Chondrocyte (in vitro differentiated cells): ENCODE measurements around the gene PCNX1. TPM values are rescaled to one million over a fixed set of nuclear protein-coding genes. Genes with fewer than 3 reads are reported as not detected.
"Not testable (repeated sequence)": the region's sequence is repeated elsewhere in the genome, so short reads cannot be mapped to it uniquely, and the experiment has no call there.

Source experiments
- DNase-seq: peaks from one replicate; pipeline ENCODE4 v3.0.0; 2021; ENCODE audit warnings: mixed read lengths, low spot score
- H3K27ac Mint-ChIP-seq: one replicate; pipeline ENCODE4 v1.8.0; 2021; ENCODE audit warnings: mild to moderate bottlenecking, moderate library complexity, mixed read lengths; ENCODE audit not compliant: unreplicated experiment
- H3K27me3 Mint-ChIP-seq: 2 replicates; pipeline ENCODE4 v1.8.0; 2021; ENCODE audit warnings: low read depth, mixed read lengths
- H3K36me3 Mint-ChIP-seq: 2 replicates; pipeline ENCODE4 v1.8.0; 2021; ENCODE audit warnings: low read depth, mixed read lengths
- H3K4me1 Mint-ChIP-seq: 2 replicates; pipeline ENCODE4 v1.8.0; 2021; ENCODE audit warnings: low read depth, mild to moderate bottlenecking, mixed read lengths
- H3K4me3 Mint-ChIP-seq: one replicate; pipeline ENCODE4 v1.8.0; 2021; ENCODE audit warnings: mild to moderate bottlenecking, moderate library complexity, mixed read lengths; ENCODE audit not compliant: unreplicated experiment
- H3K9me3 Mint-ChIP-seq: 2 replicates; pipeline ENCODE4 v1.8.0; 2021; ENCODE audit warnings: low read depth, mixed read lengths
- CTCF ChIP-seq: fragments of 200-600 bp; sonication (generic); IDR thresholded peaks from 2 replicates; pipeline ENCODE4 v1.5.0; 2021; ENCODE audit warnings: antibody characterized with exemption, mild to moderate bottlenecking, moderate library complexity
- total RNA-seq: library from RNA; stranded (reverse); gene quantifications from 3 replicates; pipeline ENCODE4 v1.2.1, GENCODE V29; 2021

PCNX1 gene
- total RNA-seq, 1 donor from 2014 or later: 54.3 TPM

GRCh38 chr14:70871863-70872677, 35.2 kb upstream of the PCNX1 start:
- H3K9me3 Mint-ChIP-seq: peaks cover 11% of the 10 kb centered on the region
- DNase-seq: no peak
- TF ChIP-seq CTCF: no peak
- no peaks in the 10 kb centered on the region for H3K4me1 Mint-ChIP-seq
- no peaks in the 10 kb centered on the region for H3K27me3 Mint-ChIP-seq
- peaks cover 1% of the 10 kb centered on the region for H3K36me3 Mint-ChIP-seq
- H3K27ac Mint-ChIP-seq: no peak overlapping the region
- no peak overlapping the region for H3K4me3 Mint-ChIP-seq

- Mint-ChIP-seq H3K9me3 (peaks cover 11% of the 10 kb centered on the region), H3K27me3 (no peaks in the 10 kb centered on the region), H3K4me1 (no peaks in the 10 kb centered on the region), H3K4me3 (no peak overlapping the region), H3K27ac (no peak overlapping the region), H3K36me3 (peaks cover 1% of the 10 kb centered on the region)
- DNase-seq: no peak
- no peak for TF ChIP-seq CTCF
Measured at GRCh38 chr14:70872678-70873020, 34.6 kb upstream of the PCNX1 start.

- no peak overlapping the region for H3K27ac Mint-ChIP-seq
- peak; percentile 49 for TF ChIP-seq CTCF
- H3K4me3 Mint-ChIP-seq: no peak overlapping the region
Measured at GRCh38 chr14:70873627-70874026, 33.6 kb upstream of the PCNX1 start.

GRCh38 chr14:70875811-70876460, 31.3 kb upstream of the PCNX1 start:
- not testable (repeated sequence) for H3K9me3 Mint-ChIP-seq, H3K36me3 Mint-ChIP-seq, H3K4me1 Mint-ChIP-seq, DNase-seq, H3K27ac Mint-ChIP-seq, H3K27me3 Mint-ChIP-seq, H3K4me3 Mint-ChIP-seq

More at GRCh38 chr14:70873627-70874026, 33.6 kb upstream of the PCNX1 start:
- no peak for DNase-seq
- no peaks in the 10 kb centered on the region for H3K36me3 Mint-ChIP-seq
- peaks cover 9% of the 10 kb centered on the region for H3K9me3 Mint-ChIP-seq
- no peaks in the 10 kb centered on the region for H3K27me3 Mint-ChIP-seq
- H3K4me1 Mint-ChIP-seq: no peaks in the 10 kb centered on the region

GRCh38 chr14:70879448-70879847, 27.8 kb upstream of the PCNX1 start:
- no peak for TF ChIP-seq CTCF
- Mint-ChIP-seq H3K9me3 (no peaks in the 10 kb centered on the region), H3K27ac (no peak overlapping the region), H3K4me1 (peaks cover 7% of the 10 kb centered on the region), H3K27me3 (no peaks in the 10 kb centered on the region), H3K4me3 (no peak overlapping the region), H3K36me3 (no peaks in the 10 kb centered on the region)
- DNase-seq: no peak

- DNase-seq, H3K4me1 Mint-ChIP-seq, H3K9me3 Mint-ChIP-seq, H3K36me3 Mint-ChIP-seq, H3K27ac Mint-ChIP-seq, H3K4me3 Mint-ChIP-seq, H3K27me3 Mint-ChIP-seq: not testable (repeated sequence)
Measured at GRCh38 chr14:70880888-70881287, 26.4 kb upstream of the PCNX1 start.
